ENCODE data around the gene SAP30L.
A peak's percentile ranks its signal among the peaks of the same experiment; 100 is the strongest.

DNA sequence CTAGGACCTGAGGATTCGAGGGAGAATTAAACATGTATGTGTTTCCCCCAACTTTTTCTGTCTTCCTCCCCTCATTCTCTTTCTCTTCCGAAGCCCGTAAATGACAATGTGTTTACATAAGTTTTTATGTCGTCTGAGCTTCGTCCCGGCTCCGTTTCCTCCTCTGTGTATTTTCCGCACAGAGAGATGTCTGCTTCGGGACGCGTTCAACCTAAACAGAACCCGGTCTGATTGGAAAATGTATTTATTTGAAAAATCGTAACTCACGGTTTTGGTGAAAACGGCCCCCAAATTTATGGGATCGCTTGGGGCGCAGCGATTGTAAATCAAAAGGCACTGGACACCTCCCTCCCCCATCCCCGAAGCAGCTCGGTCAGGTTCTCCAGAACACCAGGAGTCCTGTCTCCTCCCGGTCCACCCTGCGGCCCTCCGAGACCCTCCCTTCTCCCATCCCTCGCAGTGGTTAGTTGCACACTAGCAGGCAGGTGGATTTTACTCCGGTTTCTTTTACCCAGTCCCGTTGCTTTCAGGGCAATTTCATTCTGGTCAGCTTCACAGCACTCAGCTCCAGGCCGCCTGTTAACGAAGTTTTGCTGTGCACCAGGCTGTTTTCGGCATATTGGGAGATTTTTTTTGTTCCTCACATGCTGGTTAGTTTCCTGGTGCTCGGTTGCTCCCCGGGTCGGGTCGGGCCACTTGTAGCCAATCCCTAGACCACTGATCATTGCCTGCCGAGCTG is 38.0 kb downstream of the SAP30L start:
- TF ChIP-seq, protein P1, sequence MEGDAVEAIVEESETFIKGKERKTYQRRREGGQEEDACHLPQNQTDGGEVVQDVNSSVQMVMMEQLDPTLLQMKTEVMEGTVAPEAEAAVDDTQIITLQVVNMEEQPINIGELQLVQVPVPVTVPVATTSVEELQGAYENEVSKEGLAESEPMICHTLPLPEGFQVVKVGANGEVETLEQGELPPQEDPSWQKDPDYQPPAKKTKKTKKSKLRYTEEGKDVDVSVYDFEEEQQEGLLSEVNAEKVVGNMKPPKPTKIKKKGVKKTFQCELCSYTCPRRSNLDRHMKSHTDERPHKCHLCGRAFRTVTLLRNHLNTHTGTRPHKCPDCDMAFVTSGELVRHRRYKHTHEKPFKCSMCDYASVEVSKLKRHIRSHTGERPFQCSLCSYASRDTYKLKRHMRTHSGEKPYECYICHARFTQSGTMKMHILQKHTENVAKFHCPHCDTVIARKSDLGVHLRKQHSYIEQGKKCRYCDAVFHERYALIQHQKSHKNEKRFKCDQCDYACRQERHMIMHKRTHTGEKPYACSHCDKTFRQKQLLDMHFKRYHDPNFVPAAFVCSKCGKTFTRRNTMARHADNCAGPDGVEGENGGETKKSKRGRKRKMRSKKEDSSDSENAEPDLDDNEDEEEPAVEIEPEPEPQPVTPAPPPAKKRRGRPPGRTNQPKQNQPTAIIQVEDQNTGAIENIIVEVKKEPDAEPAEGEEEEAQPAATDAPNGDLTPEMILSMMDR (conservative IDR thresholded peaks at IDR 0.05 in 1 of 2, IDR thresholded peaks at IDR 0.05 in 1 of 2; ENCODE audit: low read depth in 1 of 2, low read length in 2 of 2) = no peak
- peak; percentile 85 for TF ChIP-seq EZH2 (IDR thresholded peaks at IDR 0.05; ENCODE audit: low read length, missing control alignments)
